Neural progenitor cell (in vitro differentiated cells): Measurements from ENCODE around the gene ANKRD62. TPM values are rescaled to one million over a fixed set of nuclear protein-coding genes. Genes with fewer than 3 reads are reported as not detected.
"Not testable (repeated sequence)": the region's sequence is repeated elsewhere in the genome, so short reads cannot be mapped to it uniquely, and the experiment has no call there.

Source experiments
- DNase-seq: peaks from one replicate; pipeline ENCODE4 v3.0.0-alpha.2; 2016; ENCODE audit warnings: low spot score
- H2AFZ ChIP-seq: fragments of 200-600 bp; sonication (generic); replicated peaks from 2 replicates; pipeline ENCODE4 v1.6.1; 2016; ENCODE audit warnings: antibody characterized with exemption
- H3F3A ChIP-seq: fragments of 200-600 bp; sonication (generic); 2 replicates; pipeline ENCODE4 v1.6.1; 2016; ENCODE audit warnings: antibody characterized with exemption, low read depth
- H3K27ac ChIP-seq: fragments of 200-600 bp; sonication (generic); 2 replicates; pipeline ENCODE4 v1.5.1; 2016; ENCODE audit warnings: mild to moderate bottlenecking
- H3K27me3 ChIP-seq: fragments of 200-600 bp; sonication (generic); 2 replicates; pipeline ENCODE4 v1.6.1; 2016; ENCODE audit warnings: mild to moderate bottlenecking, moderate library complexity
- H3K36me3 ChIP-seq: fragments of 200-600 bp; sonication (generic); 2 replicates; pipeline ENCODE4 v1.5.1; 2016
- H3K4me1 ChIP-seq: fragments of 200-600 bp; sonication (generic); 2 replicates; pipeline ENCODE4 v1.6.1; 2016; ENCODE audit warnings: mixed run types
- H3K4me2 ChIP-seq: fragments of 200-600 bp; sonication (generic); 2 replicates; pipeline ENCODE4 v1.6.1; 2016
- H3K4me3 ChIP-seq: fragments of 200-600 bp; sonication (generic); 2 replicates; pipeline ENCODE4 v1.5.1; 2016
- H3K79me2 ChIP-seq: fragments of 200-600 bp; sonication (generic); 2 replicates; pipeline ENCODE4 v1.6.1; 2016; ENCODE audit warnings: low read depth
- H3K9ac ChIP-seq: fragments of 200-600 bp; sonication (generic); 2 replicates; pipeline ENCODE4 v1.6.1; 2016
- H3K9me3 ChIP-seq: fragments of 200-600 bp; sonication (generic); 2 replicates; pipeline ENCODE4 v1.5.1; 2016; ENCODE audit warnings: low read depth
- H4K20me1 ChIP-seq: fragments of 200-600 bp; sonication (generic); 2 replicates; pipeline ENCODE4 v1.6.1; 2016; ENCODE audit warnings: low read depth
- H3K27ac Mint-ChIP-seq: 3 replicates; pipeline ENCODE4 v1.8.0; 2021; ENCODE audit warnings: mixed read lengths
- H3K27me3 Mint-ChIP-seq: 2 replicates; pipeline ENCODE4 v1.8.0; 2022; ENCODE audit warnings: low read depth, mild to moderate bottlenecking, inconsistent platforms, moderate library complexity, mixed read lengths; ENCODE audit not compliant: insufficient read depth
- H3K36me3 Mint-ChIP-seq: 3 replicates; pipeline ENCODE4 v1.8.0; 2021; ENCODE audit warnings: mixed read lengths
- H3K4me1 Mint-ChIP-seq: 3 replicates; pipeline ENCODE4 v1.8.0; 2021; ENCODE audit warnings: mixed read lengths
- H3K4me3 Mint-ChIP-seq: 3 replicates; pipeline ENCODE4 v1.8.0; 2021; ENCODE audit warnings: mild to moderate bottlenecking, moderate library complexity, mixed read lengths
- H3K9me3 Mint-ChIP-seq: 3 replicates; pipeline ENCODE4 v1.8.0; 2020; ENCODE audit warnings: mixed read lengths
- CTCF ChIP-seq: fragments of 200-600 bp; sonication (generic); IDR thresholded peaks from 2 replicates; pipeline ENCODE4 v1.5.1; 2017; ENCODE audit warnings: antibody characterized with exemption, mild to moderate bottlenecking
- EZH2 ChIP-seq: fragments of 200-600 bp; sonication (generic); IDR thresholded peaks from 2 replicates; pipeline ENCODE4 v1.6.1; 2017; ENCODE audit warnings: antibody characterized with exemption, mild to moderate bottlenecking, moderate library complexity
- EZH2phosphoT487 ChIP-seq: fragments of 200-600 bp; sonication (generic); IDR thresholded peaks from 2 replicates; pipeline ENCODE4 v1.6.1; 2017; ENCODE audit warnings: antibody characterized with exemption
- total RNA-seq: library from RNA; depleted of rRNA; stranded (reverse); fragments of >200 nt; gene quantifications from 2 replicates; pipeline ENCODE4 v1.2.3, GENCODE V29; 2015; ENCODE audit warnings: low replicate concordance

Gene ANKRD62
- total RNA-seq, 1 donor from 2014 or later = not detected

- not testable (repeated sequence) for H4K20me1 ChIP-seq, H3K27me3 ChIP-seq, H3K79me2 ChIP-seq, H3K27ac ChIP-seq, H3K4me1 Mint-ChIP-seq, H3K4me3 ChIP-seq, H3K36me3 ChIP-seq, H3K27me3 Mint-ChIP-seq, H3K9me3 Mint-ChIP-seq, H3K9me3 ChIP-seq, H3K4me3 Mint-ChIP-seq, H3K4me1 ChIP-seq, DNase-seq, H3K9ac ChIP-seq, H3K36me3 Mint-ChIP-seq, H3K4me2 ChIP-seq, H3F3A ChIP-seq, H3K27ac Mint-ChIP-seq, H2AFZ ChIP-seq
These were observed 45.2 kb downstream of the ANKRD62 start for GRCh38 chr18:12138831-12139230.

- not testable (repeated sequence) for H3K9ac ChIP-seq, H3K4me3 Mint-ChIP-seq, H3K4me1 Mint-ChIP-seq
These were observed 47.2 kb downstream of the ANKRD62 start for GRCh38 chr18:12140866-12141265.

GRCh38 chr18:12141778-12142177 is 48.1 kb downstream of the ANKRD62 start:
- not testable (repeated sequence) for H3F3A ChIP-seq, H3K9me3 Mint-ChIP-seq, H3K9me3 ChIP-seq, H2AFZ ChIP-seq, H3K4me1 ChIP-seq, H3K9ac ChIP-seq, H3K4me2 ChIP-seq, H3K27ac ChIP-seq, H3K79me2 ChIP-seq, H3K4me1 Mint-ChIP-seq, DNase-seq, H3K27me3 ChIP-seq, H3K27me3 Mint-ChIP-seq, H3K36me3 Mint-ChIP-seq, H4K20me1 ChIP-seq, H3K4me3 Mint-ChIP-seq, H3K36me3 ChIP-seq, H3K27ac Mint-ChIP-seq, H3K4me3 ChIP-seq

More at GRCh38 chr18:12140866-12141265, 47.2 kb downstream of the ANKRD62 start:
- not testable (repeated sequence) for H3K4me1 ChIP-seq, H3F3A ChIP-seq, H3K27ac ChIP-seq, H3K27me3 Mint-ChIP-seq, DNase-seq, H3K9me3 ChIP-seq, H3K27ac Mint-ChIP-seq, H3K79me2 ChIP-seq, H3K36me3 Mint-ChIP-seq, H4K20me1 ChIP-seq, H2AFZ ChIP-seq, H3K36me3 ChIP-seq, H3K27me3 ChIP-seq, H3K4me3 ChIP-seq, H3K4me2 ChIP-seq, H3K9me3 Mint-ChIP-seq

- H3K79me2 ChIP-seq, H3K4me1 ChIP-seq, H3K4me1 Mint-ChIP-seq, H3K9ac ChIP-seq, H3K4me2 ChIP-seq, H3K4me3 ChIP-seq, H3K36me3 ChIP-seq, H3K36me3 Mint-ChIP-seq, H3K9me3 Mint-ChIP-seq, H3K4me3 Mint-ChIP-seq, H3F3A ChIP-seq, H3K27me3 Mint-ChIP-seq, H3K9me3 ChIP-seq, H3K27ac Mint-ChIP-seq, H3K27ac ChIP-seq, H3K27me3 ChIP-seq, H4K20me1 ChIP-seq, H2AFZ ChIP-seq, DNase-seq: not testable (repeated sequence)
These were observed 55.8 kb downstream of the ANKRD62 start for GRCh38 chr18:12149431-12149830.

- Mint-ChIP-seq H3K4me3 (no peak overlapping the region), H3K27me3 (no peaks in the 10 kb centered on the region), H3K9me3 (no peaks in the 10 kb centered on the region), H3K4me1 (peaks cover 1% of the 10 kb centered on the region), H3K27ac (no peak overlapping the region), H3K36me3 (no peaks in the 10 kb centered on the region)
- Histone ChIP-seq H3K27me3 (no peaks in the 10 kb centered on the region), H3K79me2 (no peaks in the 10 kb centered on the region), H3K9ac (no peak overlapping the region), H3K4me2 (no peak overlapping the region), H4K20me1 (no peaks in the 10 kb centered on the region), H3F3A (no peaks in the 10 kb centered on the region), H3K9me3 (no peaks in the 10 kb centered on the region), H3K36me3 (no peaks in the 10 kb centered on the region), H3K27ac (no peak overlapping the region), H2AFZ (no peak overlapping the region), H3K4me1 (no peaks in the 10 kb centered on the region), H3K4me3 (no peak overlapping the region)
- TF ChIP-seq CTCF (no peak), EZH2 (no peak), EZH2phosphoT487 (no peak)
- no peak for DNase-seq
These were observed 60.7 kb downstream of the ANKRD62 start for GRCh38 chr18:12154361-12154760.
